Mucosa of descending colon (tissue), 3 donors: ENCODE results near the gene ZNF765. TPM values are rescaled to one million over a fixed set of nuclear protein-coding genes. Genes with fewer than 3 reads are reported as not detected.
"Not testable (repeated sequence)": the region's sequence is repeated elsewhere in the genome, so short reads cannot be mapped to it uniquely, and the experiment has no call there.

Experiments used
- ATAC-seq: fragments of 200-7000 bp; cut with Tn5 transposase; one replicate; pipeline ENCODE4 v1.9.1; 2020; ENCODE audit warnings: mild to moderate bottlenecking, moderate library complexity
- DNase-seq, 3 donors: peaks; one replicate each; pipeline ENCODE4 v3.0.0-alpha.2; 2020
- H3K36me3 ChIP-seq: fragments of 200-600 bp; one replicate; pipeline ENCODE4 v1.8.0; 2021; ENCODE audit warnings: low read depth, mild to moderate bottlenecking
- H3K4me1 ChIP-seq: fragments of 200-600 bp; one replicate; pipeline ENCODE4 v1.8.0; 2021; ENCODE audit warnings: low read depth, mild to moderate bottlenecking
- H3K4me3 ChIP-seq: fragments of 200-600 bp; one replicate; pipeline ENCODE4 v1.8.0; 2021; ENCODE audit warnings: mild to moderate bottlenecking
- H3K9me3 ChIP-seq: fragments of 200-600 bp; one replicate; pipeline ENCODE4 v1.8.0; 2021; ENCODE audit warnings: mild to moderate bottlenecking
- intact Hi-C, 2 donors: fragments of 100-400 bp; cut with DNase I in 1 of 2; cut with micrococcal nuclease in 1 of 2; formaldehyde crosslinking; loops; one replicate each; pipeline versions ENCODE4 v1.11.0 to v1.11.1; 2022; cut with DNase I, micrococcal nuclease
- total RNA-seq, 3 donors: library from RNA; stranded (reverse); fragmentation: NEBNext Ultra II Directional in 2 of 3; extraction: Animal tissue kit (Norgen Biotek cat#: 25700) in 2 of 3; gene quantifications; one replicate each; pipeline versions ENCODE4 v1.2.1 to v1.2.4, GENCODE V29; 2021 to 2023
- TF ChIP-seq, protein P1 (sequence below): fragments of 200-600 bp; IDR thresholded peaks from one replicate; pipeline ENCODE4 v1.8.0; 2022; ENCODE audit warnings: antibody characterized with exemption, mild to moderate bottlenecking
- donor health status: DM: no; HTN: no; CAD: no; lungs with moderate emphysema.
- donor health status: DM: no; HTN: no; CAD: no.
- donor health status: DM: no; HTN: yes; CAD: no.

The ZNF765 gene
- total RNA-seq, 3 donors from 2014 or later: 10.1 to 16.8 (median 11.6) TPM

DNA sequence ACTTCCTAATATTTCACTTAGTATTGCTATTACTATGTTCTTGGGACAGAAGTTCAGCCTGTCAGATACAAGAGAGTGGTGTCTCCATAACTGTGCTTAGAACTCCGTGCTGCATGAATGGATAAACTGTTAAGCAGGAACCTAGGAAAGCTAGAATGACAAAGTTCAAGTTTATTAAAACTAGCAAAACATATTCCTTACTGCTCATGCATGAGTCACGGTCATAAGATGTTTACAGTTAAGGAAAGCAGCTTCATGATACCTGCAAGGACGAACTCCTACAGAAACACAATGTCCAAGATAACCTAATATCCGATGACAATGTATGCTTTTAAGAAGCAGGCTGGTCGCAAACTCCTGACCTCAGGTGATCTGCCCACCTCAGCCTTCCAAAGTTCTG is 6.0 kb upstream of the ZNF765 start:
- DNase-seq (no peak), ATAC-seq (no peak)

DNA sequence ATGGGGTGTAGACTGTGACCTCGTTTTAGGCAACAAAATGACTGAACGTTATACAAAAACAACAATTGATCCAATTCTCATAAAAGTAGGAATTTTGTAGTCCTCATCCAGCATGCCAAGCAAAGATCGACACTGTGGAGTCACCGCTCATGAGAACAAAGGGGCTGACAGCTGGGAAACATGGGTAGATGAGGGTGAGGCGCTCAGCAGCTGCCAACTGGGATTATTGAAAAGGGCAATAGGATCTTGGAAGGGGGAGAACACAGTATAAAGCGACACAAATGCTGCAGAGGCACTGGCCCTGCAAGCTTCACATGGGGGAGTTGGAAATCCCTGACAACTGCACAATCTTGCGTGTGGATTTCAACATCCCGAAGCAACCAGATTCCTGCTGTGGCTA is 5.4 kb upstream of the ZNF765 start:
- TF ChIP-seq, protein P1, sequence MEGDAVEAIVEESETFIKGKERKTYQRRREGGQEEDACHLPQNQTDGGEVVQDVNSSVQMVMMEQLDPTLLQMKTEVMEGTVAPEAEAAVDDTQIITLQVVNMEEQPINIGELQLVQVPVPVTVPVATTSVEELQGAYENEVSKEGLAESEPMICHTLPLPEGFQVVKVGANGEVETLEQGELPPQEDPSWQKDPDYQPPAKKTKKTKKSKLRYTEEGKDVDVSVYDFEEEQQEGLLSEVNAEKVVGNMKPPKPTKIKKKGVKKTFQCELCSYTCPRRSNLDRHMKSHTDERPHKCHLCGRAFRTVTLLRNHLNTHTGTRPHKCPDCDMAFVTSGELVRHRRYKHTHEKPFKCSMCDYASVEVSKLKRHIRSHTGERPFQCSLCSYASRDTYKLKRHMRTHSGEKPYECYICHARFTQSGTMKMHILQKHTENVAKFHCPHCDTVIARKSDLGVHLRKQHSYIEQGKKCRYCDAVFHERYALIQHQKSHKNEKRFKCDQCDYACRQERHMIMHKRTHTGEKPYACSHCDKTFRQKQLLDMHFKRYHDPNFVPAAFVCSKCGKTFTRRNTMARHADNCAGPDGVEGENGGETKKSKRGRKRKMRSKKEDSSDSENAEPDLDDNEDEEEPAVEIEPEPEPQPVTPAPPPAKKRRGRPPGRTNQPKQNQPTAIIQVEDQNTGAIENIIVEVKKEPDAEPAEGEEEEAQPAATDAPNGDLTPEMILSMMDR: no peak
- intact Hi-C loops: no loop called here
- no peak overlapping the region for H3K4me3 ChIP-seq
- H3K9me3 ChIP-seq: peaks cover 59% of the 10 kb centered on the region
- H3K4me1 ChIP-seq: no peaks in the 10 kb centered on the region
- ATAC-seq (no peak), DNase-seq (no peak)
- H3K36me3 ChIP-seq: no peaks in the 10 kb centered on the region

More for the DNA sequence above, 6.0 kb upstream of the ZNF765 start:
- Histone ChIP-seq H3K36me3 (no peaks in the 10 kb centered on the region), H3K4me1 (no peaks in the 10 kb centered on the region), H3K9me3 (peaks cover 66% of the 10 kb centered on the region), H3K4me3 (no peak overlapping the region)
- intact Hi-C loops: no loop called here
- TF ChIP-seq, protein P1: no peak

DNA sequence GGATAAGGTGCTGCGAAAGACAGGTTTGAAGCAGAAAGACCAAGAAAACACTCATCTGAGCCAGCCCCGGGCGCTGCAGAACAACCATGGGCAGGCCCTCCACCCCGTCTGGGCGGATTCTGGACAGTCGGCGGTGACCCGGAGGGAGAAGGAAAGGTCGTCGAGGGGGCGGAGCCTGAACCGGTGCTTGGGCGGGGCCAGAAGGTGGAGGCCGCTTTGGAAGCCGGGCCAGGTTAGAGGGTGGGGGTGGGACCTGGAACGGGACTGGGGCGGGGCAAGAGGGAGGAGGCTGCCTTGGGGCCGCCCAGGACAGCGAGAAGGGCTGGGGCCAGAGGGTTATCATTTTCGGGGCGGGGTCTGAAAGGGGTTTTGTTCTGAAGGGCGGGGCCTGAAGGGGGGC is 5.0 kb upstream of the ZNF765 start:
- TF ChIP-seq, protein P1: no peak
- Histone ChIP-seq H3K9me3 (peaks cover 55% of the 10 kb centered on the region), H3K4me3 (no peak overlapping the region), H3K4me1 (no peaks in the 10 kb centered on the region), H3K36me3 (no peaks in the 10 kb centered on the region)
- intact Hi-C loops: no loop called here
- DNase-seq: peak in 1 of 3 donors; percentile 47
- ATAC-seq: no peak

DNA sequence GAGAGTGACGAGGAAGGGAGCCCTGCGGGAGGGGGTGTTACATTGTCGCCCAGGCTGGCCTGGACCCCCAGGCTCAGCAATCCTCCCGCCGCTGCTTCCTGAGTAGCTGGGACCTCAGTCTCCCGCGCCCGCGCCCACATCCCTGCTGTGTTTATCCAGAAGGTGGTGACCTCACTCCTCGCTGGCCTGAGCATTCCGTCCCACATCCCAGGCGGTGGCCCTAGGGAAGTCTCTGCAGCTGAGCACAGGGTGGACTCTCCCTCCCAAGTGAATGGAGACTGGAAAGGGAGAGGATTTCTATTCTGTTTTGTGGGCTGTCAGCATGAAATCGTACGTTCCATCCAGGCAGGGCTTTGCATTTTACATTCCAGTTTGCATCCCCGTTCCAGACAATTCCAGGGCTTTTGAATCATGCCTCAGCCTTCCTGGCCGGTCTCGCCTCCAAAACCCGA is 401 bp upstream of the ZNF765 start:
- peak overlapping the region; percentile 45 for H3K4me3 ChIP-seq
- TF ChIP-seq, protein P1: no peak
- ATAC-seq: peak; percentile 23
- H3K9me3 ChIP-seq: peaks cover 14% of the 10 kb centered on the region
- DNase-seq: peak in 2 of 3 donors; percentile 55 to 64
- peaks cover 4% of the 10 kb centered on the region for H3K36me3 ChIP-seq
- intact Hi-C loops: no loop called here
- H3K4me1 ChIP-seq: peaks cover 9% of the 10 kb centered on the region

DNA sequence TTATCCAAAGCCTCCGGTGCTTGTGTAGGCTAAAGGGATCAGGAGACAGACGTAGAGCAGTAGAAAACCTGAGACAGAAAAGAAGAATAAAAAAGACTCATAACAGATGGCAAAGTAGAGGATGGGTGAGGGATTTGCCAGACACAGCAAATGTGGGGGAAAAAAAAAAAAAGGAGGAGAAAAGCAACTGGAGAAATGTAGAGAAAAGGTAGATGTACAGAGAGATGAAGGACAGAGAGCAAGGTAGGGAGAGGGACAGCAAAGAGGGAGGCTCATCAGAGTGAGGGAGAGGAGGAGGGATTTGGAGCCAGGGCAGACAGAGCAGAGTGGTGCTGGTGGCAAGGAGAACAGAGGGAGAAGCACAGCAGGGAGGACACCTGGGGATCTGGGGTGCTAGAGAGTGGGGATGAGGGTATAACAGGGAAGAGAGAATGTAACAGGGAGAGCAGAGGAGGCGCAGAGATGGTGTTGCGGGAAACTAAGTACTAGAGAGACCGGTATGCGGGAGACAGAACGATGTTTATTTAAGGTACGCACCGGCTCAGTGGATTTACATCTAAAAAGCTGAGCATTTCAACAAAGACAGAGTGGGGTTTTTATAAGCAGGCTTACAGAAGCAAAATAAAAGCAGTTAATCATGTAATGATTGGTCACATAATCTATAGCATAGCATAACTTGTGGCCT is 1.0 kb downstream of the ZNF765 start:
- Histone ChIP-seq H3K9me3 (peaks cover 12% of the 10 kb centered on the region), H3K4me3 (peak overlapping the region; percentile 45)
- H3K36me3 ChIP-seq, DNase-seq, intact Hi-C loops, ATAC-seq, H3K4me1 ChIP-seq: not testable (repeated sequence)

DNA sequence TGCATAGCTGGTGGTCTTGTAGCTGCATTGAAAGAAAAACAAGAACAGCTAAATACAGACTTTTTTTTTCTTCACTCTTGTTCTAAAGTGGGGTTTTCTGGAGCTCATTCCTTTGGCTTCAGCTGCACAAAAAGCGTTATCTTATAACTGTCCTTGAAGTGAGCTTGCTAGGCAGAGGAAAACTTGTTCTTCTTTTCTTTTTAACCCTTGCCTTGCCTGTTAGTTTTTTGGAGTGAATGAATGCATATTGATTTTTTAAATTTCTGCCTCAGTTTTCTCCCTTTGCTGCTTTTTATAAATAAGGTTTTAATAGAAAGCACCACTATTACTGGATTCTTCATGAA is 1.5 kb downstream of the ZNF765 start:
- Histone ChIP-seq H3K9me3 (peaks cover 15% of the 10 kb centered on the region), H3K4me3 (no peak overlapping the region), H3K36me3 (peaks cover 4% of the 10 kb centered on the region), H3K4me1 (peaks cover 9% of the 10 kb centered on the region)
- TF ChIP-seq, protein P1: no peak
- no peak for DNase-seq
- intact Hi-C loops: no loop called here
- no peak for ATAC-seq

DNA sequence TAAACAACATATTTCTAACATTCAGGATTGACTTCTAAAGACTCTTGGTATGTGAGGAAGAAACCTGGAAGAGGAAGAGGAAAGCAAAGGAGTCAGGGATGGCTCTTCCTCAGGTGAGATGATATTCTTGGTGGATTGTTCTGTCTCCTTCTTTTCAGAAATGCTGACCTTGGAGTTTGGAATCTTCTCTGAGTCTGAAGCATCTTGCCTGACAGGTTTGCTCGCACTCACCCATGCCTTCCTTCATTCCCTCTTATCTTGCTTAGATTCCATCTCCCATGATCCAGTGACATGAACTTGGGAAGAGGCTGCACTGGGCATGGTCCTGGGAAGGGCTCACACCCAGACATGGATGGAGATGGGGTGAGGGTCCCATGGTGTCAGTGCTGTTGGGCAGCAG is 3.0 kb downstream of the ZNF765 start:
- H3K9me3 ChIP-seq: peaks cover 25% of the 10 kb centered on the region
- ATAC-seq, H3K4me1 ChIP-seq, intact Hi-C loops, DNase-seq, H3K4me3 ChIP-seq, H3K36me3 ChIP-seq: not testable (repeated sequence)
